Transverse colon (tissue), 4 donors: ENCODE measurements around the gene MAN2C1.

Experiments
- CTCF ChIP-seq, 5 experiments: fragments of 200-600 bp in 3 of 5; fragments of 450-650 bp in 2 of 5; sonication (generic) in 3 of 5; IDR thresholded peaks; 1 replicate in 2 of 5; 2 replicates in 3 of 5; pipeline ENCODE4 v1.5.1; 2016 to 2017; ENCODE audit warnings: antibody characterized with exemption in 5 of 5, inconsistent platforms in 3 of 5, mild to moderate bottlenecking in 2 of 5, moderate library complexity in 1 of 5
- EP300 ChIP-seq: sonication (generic); formaldehyde crosslinking; IDR thresholded peaks from one replicate; pipeline ENCODE4 v1.6.1; 2017; ENCODE audit warnings: antibody characterized with exemption, low read depth
- POLR2A ChIP-seq: fragments of 450-650 bp; IDR thresholded peaks from one replicate; pipeline ENCODE4 v1.6.1; 2016; ENCODE audit warnings: antibody characterized with exemption, mild to moderate bottlenecking, moderate library complexity
- POLR2AphosphoS5 ChIP-seq, 3 donors: sonication (generic); formaldehyde crosslinking; IDR thresholded peaks; one replicate each; pipeline ENCODE4 v1.6.1; 2016; ENCODE audit warnings: antibody characterized with exemption in 3 of 3

- TF ChIP-seq CTCF (IDR thresholded peaks at IDR 0.05) (no peak), POLR2AphosphoS5 (IDR thresholded peaks at IDR 0.05) (no peak), EP300 (no peak), POLR2A (no peak)
These were observed 14.0 kb downstream of the MAN2C1 start for GRCh38 chr15:75354454-75354853.
